ENCODE measurements around the gene RTP5. TPM values are rescaled to one million over a fixed set of nuclear protein-coding genes. Genes with fewer than 3 reads are reported as not detected.

The RTP5 gene
- polyA plus RNA-seq, 1 experiment, result not detected

- Histone ChIP-seq H3K27me3 (ENCODE audit: control insufficient read depth, insufficient read depth, low read length) (0 out of 2 replicates have a peak, but pooled peaks cover 1% of the 10 kb centered on the region), H3K4me3 (ENCODE audit: low read depth, low read length) (no peak within 1 kb of the TSS), H3K36me3 (ENCODE audit: control insufficient read depth, insufficient read depth, low read length) (no peaks in the 10 kb centered on the region)
- ChIA-PET POLR2A (no interaction called here), CTCF (interaction anchor here (0.7 kb wide), 2 partner anchors 20 to 215 kb away, joined by 3 to 4 read pairs; no protein-coding TSS in a partner anchor)
- TF ChIP-seq CTCF (IDR thresholded peaks at IDR 0.05; ENCODE audit: insufficient read depth, low read depth, low read length), result no peak
- DNase-seq (ENCODE audit: low read depth), result no peak
Measured at GRCh38 chr2:241858206-241859016, 11.1 kb upstream of the RTP5 start, which contains the start of gene PDCD1. Gene PDCD1 (minus strand): TSS chr2:241858894. CDS start chr2:241858838, 56 bp downstream.

- DNase-seq (ENCODE audit: low read depth), result no peak
- Histone ChIP-seq H3K36me3 (ENCODE audit: control insufficient read depth, insufficient read depth, low read length) (no peaks in the 10 kb centered on the region), H3K27me3 (ENCODE audit: control insufficient read depth, insufficient read depth, low read length) (0 out of 2 replicates have a peak, but pooled peaks cover 1% of the 10 kb centered on the region), H3K4me3 (ENCODE audit: low read depth, low read length) (no peak overlapping the region)
- CTCF ChIA-PET, result no interaction called here
- POLR2A ChIA-PET, result no interaction called here
- TF ChIP-seq CTCF (IDR thresholded peaks at IDR 0.05; ENCODE audit: insufficient read depth, low read depth, low read length), result no peak
Measured at GRCh38 chr2:241859017-241859435, 10.5 kb upstream of the RTP5 start.

GRCh38 chr2:241859436-241860183 is 9.9 kb upstream of the RTP5 start:
- TF ChIP-seq CTCF (IDR thresholded peaks at IDR 0.05; ENCODE audit: insufficient read depth, low read depth, low read length), result peak; percentile 26; the same call in 1 of the 2 replicates

GRCh38 chr2:241860184-241861078 is 9.1 kb upstream of the RTP5 start:
- POLR2A ChIA-PET, result interaction anchor here (0.6 kb wide), 1 partner anchor 8 kb away, joined by 3 read pairs; no protein-coding TSS in a partner anchor
- no peak for TF ChIP-seq CTCF (IDR thresholded peaks at IDR 0.05; ENCODE audit: insufficient read depth, low read depth, low read length)
- CTCF ChIA-PET, result interaction anchor here (0.6 to 1.3 kb wide), 2 partner anchors 14 to 19 kb away, joined by 3 to 4 read pairs; no protein-coding TSS in a partner anchor
- Histone ChIP-seq H3K4me3 (ENCODE audit: low read depth, low read length) (no peak overlapping the region), H3K27me3 (ENCODE audit: control insufficient read depth, insufficient read depth, low read length) (peaks cover 1% of the 10 kb centered on the region; the same call in 1 of the 2 replicates), H3K36me3 (ENCODE audit: control insufficient read depth, insufficient read depth, low read length) (no peaks in the 10 kb centered on the region)
- DNase-seq (ENCODE audit: low read depth), result no peak

More at GRCh38 chr2:241859436-241860183, 9.9 kb upstream of the RTP5 start:
- ChIA-PET POLR2A (interaction anchor here (0.6 kb wide), 1 partner anchor 9 kb away, joined by 3 read pairs; no protein-coding TSS in a partner anchor), CTCF (interaction anchor here (0.6 to 1.3 kb wide), 2 partner anchors 14 to 18 kb away, joined by 3 to 4 read pairs; no protein-coding TSS in a partner anchor)
- no peaks in the 10 kb centered on the region for H3K36me3 ChIP-seq (ENCODE audit: control insufficient read depth, insufficient read depth, low read length)
- H3K4me3 ChIP-seq (ENCODE audit: low read depth, low read length), result no peak overlapping the region
- no peak for DNase-seq (ENCODE audit: low read depth)
- H3K27me3 ChIP-seq (ENCODE audit: control insufficient read depth, insufficient read depth, low read length), result peaks cover 1% of the 10 kb centered on the region; the same call in 1 of the 2 replicates
